ENCODE measurements around the gene PAOX. TPM values are rescaled to one million over a fixed set of nuclear protein-coding genes. Genes with fewer than 3 reads are reported as not detected.
"Not testable (repeated sequence)": the region's sequence is repeated elsewhere in the genome, so short reads cannot be mapped to it uniquely, and the experiment has no call there.

PAOX gene
- total RNA-seq, 1 donor from 2014 or later = 8.8 TPM

- DNase-seq (ENCODE audit: low read depth, low spot score) = no peak
Measured at GRCh38 chr10:133364645-133365431, 14.2 kb upstream of the PAOX start.

- no peak for DNase-seq (ENCODE audit: low read depth, low spot score)
Measured at GRCh38 chr10:133365461-133366129, 13.5 kb upstream of the PAOX start.

GRCh38 chr10:133366130-133366478 lies 13.0 kb upstream of the PAOX start:
- no peak for DNase-seq (ENCODE audit: low read depth, low spot score)

GRCh38 chr10:133366751-133367150 lies 12.3 kb upstream of the PAOX start:
- no peak for DNase-seq (ENCODE audit: low read depth, low spot score)

GRCh38 chr10:133367461-133367860 lies 11.6 kb upstream of the PAOX start:
- not testable (repeated sequence) for DNase-seq (ENCODE audit: low read depth, low spot score)

- DNase-seq (ENCODE audit: low read depth, low spot score) = no peak
Measured at GRCh38 chr10:133368153-133368552, 10.9 kb upstream of the PAOX start.

- DNase-seq (ENCODE audit: low read depth, low spot score) = no peak
Measured at GRCh38 chr10:133370030-133370786, 8.9 kb upstream of the PAOX start.

- DNase-seq (ENCODE audit: low read depth, low spot score) = no peak
Measured at GRCh38 chr10:133372507-133372906, 6.6 kb upstream of the PAOX start.

GRCh38 chr10:133373174-133374090 lies 5.6 kb upstream of the PAOX start, which contains the start of gene ECHS1:
TSS of gene ECHS1 (minus strand) at chr10:133373354. CDS start at chr10:133373333, 21 bp downstream.
- peak; percentile 68 for DNase-seq (ENCODE audit: low read depth, low spot score)

GRCh38 chr10:133375357-133376115 lies 3.5 kb upstream of the PAOX start:
- no peak for DNase-seq (ENCODE audit: low read depth, low spot score)

- DNase-seq (ENCODE audit: low read depth, low spot score) = not testable (repeated sequence)
Measured at GRCh38 chr10:133376183-133376582, 2.9 kb upstream of the PAOX start.

- no peak for DNase-seq (ENCODE audit: low read depth, low spot score)
Measured at GRCh38 chr10:133377025-133377817, 1.8 kb upstream of the PAOX start.

GRCh38 chr10:133377818-133378250 lies 1.2 kb upstream of the PAOX start:
- no peak for DNase-seq (ENCODE audit: low read depth, low spot score)

GRCh38 chr10:133378251-133379096 lies 588 bp upstream of the PAOX start:
- no peak for DNase-seq (ENCODE audit: low read depth, low spot score)

- DNase-seq (ENCODE audit: low read depth, low spot score) = no peak
Measured at GRCh38 chr10:133379801-133380666, 972 bp downstream of the PAOX start.

GRCh38 chr10:133381036-133381435 lies 2.0 kb downstream of the PAOX start:
- no peak for DNase-seq (ENCODE audit: low read depth, low spot score)

- DNase-seq (ENCODE audit: low read depth, low spot score) = no peak
Measured at GRCh38 chr10:133383551-133383950, 4.5 kb downstream of the PAOX start.

- DNase-seq (ENCODE audit: low read depth, low spot score) = no peak
Measured at GRCh38 chr10:133384071-133384470, 5.0 kb downstream of the PAOX start.

All from pulmonary artery endothelial cell (primary cell).